ENCODE results near the gene LONRF2.

- TF ChIP-seq CTCF (IDR thresholded peaks at IDR 0.05; ENCODE audit: low read depth, low read length, poor library complexity, severe bottlenecking) (no peak), EZH2phosphoT487 (IDR thresholded peaks at IDR 0.05; ENCODE audit: borderline replicate concordance, low read length) (no peak)
These were observed 89.2 kb downstream of the LONRF2 start for GRCh38 chr2:100233061-100233460.

All from DOHH2 (cell line).